Lung (tissue), 12 donors: ENCODE measurements around the gene ARHGAP8. TPM values are rescaled to one million over a fixed set of nuclear protein-coding genes. Genes with fewer than 3 reads are reported as not detected.
A peak's percentile ranks its signal among the peaks of the same experiment; 100 is the strongest.

ENCODE experiments used
- ATAC-seq: fragments of 200-7000 bp; cut with Tn5 transposase; one replicate; pipeline ENCODE4 v1.9.1; 2020; ENCODE audit warnings: moderate number of reproducible peaks; ENCODE audit not compliant: insufficient read depth, low FRiP score
- DNase-seq, 3 donors: peaks; one replicate each; pipeline ENCODE4 v3.0.0-alpha.2; 2013 to 2017
- H3K27ac ChIP-seq, 2 donors: one replicate each; pipeline ENCODE4 v1.5.1; 2013; ENCODE audit warnings: mild to moderate bottlenecking in 2 of 2, moderate library complexity in 2 of 2, control low read depth in 1 of 2, inconsistent platforms in 1 of 2, low read depth in 1 of 2, low read length in 1 of 2
- H3K27me3 ChIP-seq, 3 donors: one replicate each; pipeline ENCODE4 v1.5.1; 2013; ENCODE audit warnings: low read length in 2 of 3; ENCODE audit not compliant: control insufficient read depth in 3 of 3, insufficient read depth in 3 of 3
- H3K36me3 ChIP-seq, 4 donors: one replicate each; pipeline ENCODE4 v1.5.1; 2013; ENCODE audit warnings: low read length in 4 of 4, mild to moderate bottlenecking in 1 of 4, moderate library complexity in 1 of 4; ENCODE audit not compliant: control insufficient read depth in 4 of 4, insufficient read depth in 4 of 4
- H3K4me1 ChIP-seq, 5 donors: one replicate each; pipeline ENCODE4 v1.5.1; 2013; ENCODE audit warnings: low read length in 5 of 5, mild to moderate bottlenecking in 2 of 5, moderate library complexity in 1 of 5; ENCODE audit not compliant: control insufficient read depth in 5 of 5, insufficient read depth in 5 of 5
- H3K4me3 ChIP-seq: one replicate; pipeline ENCODE4 v1.5.1; 2013; ENCODE audit warnings: mild to moderate bottlenecking, control low read depth, moderate library complexity
- H3K9ac ChIP-seq, 2 donors: one replicate each; pipeline ENCODE4 v1.5.1; 2013; ENCODE audit warnings: low read length in 2 of 2, control low read depth in 1 of 2; ENCODE audit not compliant: insufficient read depth in 1 of 2
- H3K9me3 ChIP-seq, 4 donors: one replicate each; pipeline ENCODE4 v1.5.1; 2013; ENCODE audit warnings: low read length in 3 of 4, mild to moderate bottlenecking in 1 of 4, moderate library complexity in 1 of 4; ENCODE audit not compliant: control insufficient read depth in 4 of 4, insufficient read depth in 3 of 4
- CTCF ChIP-seq: IDR thresholded peaks from 2 replicates; pipeline ENCODE4 v1.5.1; 2012; ENCODE audit warnings: mild to moderate bottlenecking; ENCODE audit errors: control extremely low read depth, extremely low read depth
- WGBS, 2 donors: extraction: QIAGEN DNeasy Blood & Tissue Kit; methylation state at CpG; one replicate each; pipeline ENCODE4 v1.1.7; 2013; 5-methylcytosine and 5-hydroxymethylcytosine counted together
- polyA plus RNA-seq, 2 donors: library from polyadenylated mRNA; stranded (reverse); fragments of 200-250 nt; gene quantifications; one replicate each; pipeline ENCODE4 v1.2.1, GENCODE V29; 2013
- total RNA-seq, 2 donors: library from RNA; depleted of rRNA in 1 of 2; stranded (reverse); fragments of >200 nt in 1 of 2; gene quantifications; one replicate each; pipeline ENCODE4 v1.2.1, GENCODE V29; 2014 to 2021
- donor health status: control.
- donor health status: control.
- donor health status: Bipolar disorder and iron deficiency.
- donor health status: healthy.
- donor health status: DM: yes; HTN: yes; CAD: no.

ARHGAP8 gene
- total and polyA plus RNA-seq, 4 donors, result 6.8 to 21.6 (median 16.5) TPM

GRCh38 chr22:44730490-44731356 lies 21.7 kb upstream of the ARHGAP8 start:
- WGBS, 2 donors, result 78 to 87% methylated on average over 19 of the region's 19 CpGs
- no peak overlapping the region for H3K9ac ChIP-seq
- H3K27me3 ChIP-seq, result no peaks in the 10 kb centered on the region
- no peak overlapping the region for H3K4me3 ChIP-seq
- ATAC-seq (no peak), DNase-seq (peak in 1 of 3 donors; percentile 52)
- H3K27ac ChIP-seq, result no peak overlapping the region
- peaks cover 0 to 10% (median 6%) of the 10 kb centered on the region in 4 donors for H3K36me3 ChIP-seq
- TF ChIP-seq CTCF, result no peak
- H3K9me3 ChIP-seq, result peaks cover 0 to 2% (median 0%) of the 10 kb centered on the region in 4 donors
- peaks cover 0 to 27% (median 7%) of the 10 kb centered on the region in 5 donors for H3K4me1 ChIP-seq

GRCh38 chr22:44731357-44731970 lies 20.9 kb upstream of the ARHGAP8 start:
- H3K36me3 ChIP-seq, result peaks cover 0 to 7% (median 5%) of the 10 kb centered on the region in 4 donors
- no peaks in the 10 kb centered on the region for H3K27me3 ChIP-seq
- no peak for TF ChIP-seq CTCF
- H3K27ac ChIP-seq, result no peak overlapping the region
- DNase-seq (no peak), ATAC-seq (no peak)
- no peaks in the 10 kb centered on the region for H3K9me3 ChIP-seq
- no peak overlapping the region for H3K9ac ChIP-seq
- H3K4me3 ChIP-seq, result no peak overlapping the region
- H3K4me1 ChIP-seq, result peaks cover 0 to 33% (median 8%) of the 10 kb centered on the region in 5 donors
- 86 to 90% methylated on average over 7 of the region's 7 CpGs for WGBS, 2 donors

- Histone ChIP-seq H3K27me3 (no peaks in the 10 kb centered on the region), H3K36me3 (peaks cover 0 to 7% (median 3%) of the 10 kb centered on the region in 4 donors), H3K27ac (no peak overlapping the region), H3K4me1 (peaks cover 0 to 40% (median 14%) of the 10 kb centered on the region in 5 donors), H3K9ac (no peak overlapping the region), H3K4me3 (no peak overlapping the region), H3K9me3 (no peaks in the 10 kb centered on the region)
- 83 to 88% methylated on average over 20 to 21 of the region's 21 CpGs for WGBS, 2 donors
- no peak for ATAC-seq
- TF ChIP-seq CTCF, result no peak
- DNase-seq, result no peak
Measured at GRCh38 chr22:44732017-44732561, 20.3 kb upstream of the ARHGAP8 start.
